ENCODE results near the gene RBCK1. TPM values are rescaled to one million over a fixed set of nuclear protein-coding genes. Genes with fewer than 3 reads are reported as not detected.

RBCK1 gene
- total RNA-seq, 1 experiment from 2014 or later = 46.8 TPM

- Histone ChIP-seq H2BK120ac (ENCODE audit: low read depth, low read length, poor library complexity, severe bottlenecking) (no peak overlapping the region), H3K18ac (ENCODE audit: insufficient read length, low read depth, low read length) (no peak overlapping the region), H3K4me1 (ENCODE audit: insufficient read depth, low read length) (no peaks in the 10 kb centered on the region), H3K27ac (ENCODE audit: insufficient read length, low read depth, low read length) (no peak overlapping the region), H2BK20ac (ENCODE audit: low read depth, low read length, poor library complexity, severe bottlenecking) (no peak overlapping the region), H4K5ac (ENCODE audit: insufficient read length, low read depth, low read length) (no peak overlapping the region), H2AFZ (ENCODE audit: low read length) (no peak overlapping the region), H3K9ac (ENCODE audit: extremely low read depth, insufficient read length, low read length) (no peak overlapping the region), H3K14ac (ENCODE audit: insufficient read depth, low read length) (no peak overlapping the region), H2AK5ac (ENCODE audit: insufficient read length, low read length) (no peak overlapping the region), H3K27me3 (ENCODE audit: insufficient read depth, low read length) (no peaks in the 10 kb centered on the region), H3K4me2 (ENCODE audit: insufficient read depth, insufficient read length, low read length) (no peak overlapping the region), H3K4ac (ENCODE audit: low read depth, low read length) (no peak overlapping the region), H2BK5ac (ENCODE audit: insufficient read length, low read length) (no peak overlapping the region), H3K79me1 (ENCODE audit: insufficient read depth, low read depth, low read length, poor library complexity, severe bottlenecking) (no peaks in the 10 kb centered on the region), H3K9me3 (ENCODE audit: control insufficient read depth, low read depth, low read length) (no peaks in the 10 kb centered on the region), H4K91ac (ENCODE audit: insufficient read length, low read depth, low read length) (no peak overlapping the region), H3K79me2 (ENCODE audit: insufficient read depth, low read length) (no peaks in the 10 kb centered on the region), H3K23ac (ENCODE audit: insufficient read length, low read depth, low read length) (no peak overlapping the region), H4K20me1 (ENCODE audit: control insufficient read depth, insufficient read depth, insufficient read length) (no peaks in the 10 kb centered on the region), H4K8ac (replicated peaks; ENCODE audit: insufficient read length, low read depth, low read length) (no peak overlapping the region), H2BK15ac (ENCODE audit: low read depth, low read length) (no peak overlapping the region), H2BK12ac (ENCODE audit: insufficient read length, low read depth, low read length) (no peak overlapping the region), H3K23me2 (ENCODE audit: insufficient read length, low read depth, low read length, poor library complexity, severe bottlenecking) (no peaks in the 10 kb centered on the region), H3T11ph (ENCODE audit: low read length) (no peak overlapping the region), H3K56ac (ENCODE audit: insufficient read length, low read depth, low read length) (no peak overlapping the region)
- no CpG with 5 or more reads among the region's 9 CpGs for WGBS (ENCODE audit: extremely low coverage, insufficient read length, low lambda C conversion rate)
- TF ChIP-seq, protein P1, sequence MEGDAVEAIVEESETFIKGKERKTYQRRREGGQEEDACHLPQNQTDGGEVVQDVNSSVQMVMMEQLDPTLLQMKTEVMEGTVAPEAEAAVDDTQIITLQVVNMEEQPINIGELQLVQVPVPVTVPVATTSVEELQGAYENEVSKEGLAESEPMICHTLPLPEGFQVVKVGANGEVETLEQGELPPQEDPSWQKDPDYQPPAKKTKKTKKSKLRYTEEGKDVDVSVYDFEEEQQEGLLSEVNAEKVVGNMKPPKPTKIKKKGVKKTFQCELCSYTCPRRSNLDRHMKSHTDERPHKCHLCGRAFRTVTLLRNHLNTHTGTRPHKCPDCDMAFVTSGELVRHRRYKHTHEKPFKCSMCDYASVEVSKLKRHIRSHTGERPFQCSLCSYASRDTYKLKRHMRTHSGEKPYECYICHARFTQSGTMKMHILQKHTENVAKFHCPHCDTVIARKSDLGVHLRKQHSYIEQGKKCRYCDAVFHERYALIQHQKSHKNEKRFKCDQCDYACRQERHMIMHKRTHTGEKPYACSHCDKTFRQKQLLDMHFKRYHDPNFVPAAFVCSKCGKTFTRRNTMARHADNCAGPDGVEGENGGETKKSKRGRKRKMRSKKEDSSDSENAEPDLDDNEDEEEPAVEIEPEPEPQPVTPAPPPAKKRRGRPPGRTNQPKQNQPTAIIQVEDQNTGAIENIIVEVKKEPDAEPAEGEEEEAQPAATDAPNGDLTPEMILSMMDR (conservative IDR thresholded peaks at IDR 0.05) = no peak
- H3K9me3 Mint-ChIP-seq = no peaks in the 10 kb centered on the region
- H3K27me3 Mint-ChIP-seq (ENCODE audit: low read depth) = peaks cover 4% of the 10 kb centered on the region
- peak; percentile 52 for DNase-seq
- H3K4me1 Mint-ChIP-seq = peaks cover 12 to 17% of the 10 kb centered on the region in 2 experiments
- no peaks in the 10 kb centered on the region for H3K36me3 Mint-ChIP-seq (ENCODE audit: insufficient read depth in 1 of 3, low read depth in 3 of 3)
- H3K4me3 Mint-ChIP-seq = no peak overlapping the region; a peak in 1 of 5 replicates
- no peak overlapping the region for H3K27ac Mint-ChIP-seq
Measured at GRCh38 chr20:373171-373890, 34.8 kb upstream of the RBCK1 start.

Measured in H9 (cell line).